GM21529 (cell line): Measurements from ENCODE around the gene HRC.

Source experiments
- ATAC-seq: cut with Tn5 transposase; IDR thresholded peaks from one replicate; pipeline ENCODE4 v1.9.1; 2021; ENCODE audit not compliant: unreplicated experiment

Gene HRC

GRCh38 chr19:49117677-49118564 lies 37.3 kb downstream of the HRC start:
- ATAC-seq = no peak

- no peak for ATAC-seq
These were observed 38.7 kb downstream of the HRC start for GRCh38 chr19:49116544-49116943.

GRCh38 chr19:49114630-49115363 lies 40.4 kb downstream of the HRC start:
- ATAC-seq = no peak

- ATAC-seq = peak; percentile 55
These were observed 41.2 kb downstream of the HRC start, which contains the start of gene LIN7B for GRCh38 chr19:49113762-49114629. LIN7B (plus strand) TSS chr19:49114370; CDS start chr19:49114405, 35 bp downstream.

GRCh38 chr19:49111218-49111998 lies 43.8 kb downstream of the HRC start:
- no peak for ATAC-seq

- ATAC-seq = no peak
These were observed 44.6 kb downstream of the HRC start for GRCh38 chr19:49110567-49110966.

GRCh38 chr19:49109569-49110233 lies 45.5 kb downstream of the HRC start:
- ATAC-seq = no peak

GRCh38 chr19:49109051-49109450 lies 46.1 kb downstream of the HRC start:
- no peak for ATAC-seq

GRCh38 chr19:49107625-49108459 lies 47.4 kb downstream of the HRC start:
- ATAC-seq = no peak

- ATAC-seq = no peak
These were observed 48.5 kb downstream of the HRC start for GRCh38 chr19:49106648-49107135.

- ATAC-seq = no peak
These were observed 50.8 kb downstream of the HRC start for GRCh38 chr19:49104229-49104864.

GRCh38 chr19:49103331-49104085 lies 51.7 kb downstream of the HRC start:
- ATAC-seq = no peak

GRCh38 chr19:49102303-49102702 lies 52.9 kb downstream of the HRC start:
- ATAC-seq = no peak
